ENCODE results near the gene SLC13A1.

Gene SLC13A1

DNA sequence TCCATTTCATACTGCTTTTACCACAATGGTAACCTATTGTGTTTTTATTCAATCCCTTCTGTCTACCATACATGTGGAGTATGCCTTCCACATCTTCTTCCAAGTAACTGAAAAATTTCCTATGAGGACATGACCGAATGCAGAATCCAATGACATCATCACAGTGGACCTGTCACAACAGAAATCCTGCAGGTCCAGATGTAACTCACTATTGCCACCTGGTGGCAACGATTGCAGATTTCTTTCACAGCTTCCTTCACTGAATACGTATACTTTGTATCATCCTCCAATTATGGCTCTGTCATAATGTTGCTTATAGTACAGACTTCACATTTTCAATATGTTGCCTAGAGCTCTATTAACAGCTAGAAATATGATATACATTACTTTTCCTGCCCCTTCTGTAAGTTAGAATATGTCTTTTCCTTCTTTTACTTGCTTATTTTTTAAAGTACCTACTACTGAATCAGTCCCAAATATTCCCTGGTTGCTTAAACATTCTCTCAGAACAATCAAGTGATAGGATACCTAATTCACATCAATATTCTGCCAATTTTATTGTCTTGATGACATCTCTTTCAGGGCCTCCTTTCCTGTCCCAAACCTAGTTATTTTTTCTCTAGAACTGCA is 45.4 kb downstream of the SLC13A1 start:
- no peak overlapping the region for H3K4me3 ChIP-seq (ENCODE audit: low read length)
- no peaks in the 10 kb centered on the region for H3K9me3 ChIP-seq (ENCODE audit: insufficient read depth, low read depth, low read length)
- WGBS: 14% methylated on average over 3 of the region's 3 CpGs
- H3K9ac ChIP-seq (ENCODE audit: low read depth, low read length): no peak overlapping the region
- no peaks in the 10 kb centered on the region for H3K27me3 ChIP-seq (ENCODE audit: insufficient read depth, low read length)
- H3K36me3 ChIP-seq (ENCODE audit: insufficient read depth, low read length): no peaks in the 10 kb centered on the region
- no peak overlapping the region for H3K27ac ChIP-seq (ENCODE audit: low read depth, low read length)
- no peaks in the 10 kb centered on the region for H3K4me1 ChIP-seq (ENCODE audit: insufficient read depth, low read length)

- Histone ChIP-seq H3K27ac (ENCODE audit: low read depth, low read length) (no peak overlapping the region), H3K27me3 (ENCODE audit: insufficient read depth, low read length) (no peaks in the 10 kb centered on the region), H3K9me3 (ENCODE audit: insufficient read depth, low read depth, low read length) (no peaks in the 10 kb centered on the region), H3K9ac (ENCODE audit: low read depth, low read length) (no peak overlapping the region), H3K36me3 (ENCODE audit: insufficient read depth, low read length) (no peaks in the 10 kb centered on the region), H3K4me3 (ENCODE audit: low read length) (no peak overlapping the region), H3K4me1 (ENCODE audit: insufficient read depth, low read length) (no peaks in the 10 kb centered on the region)
- WGBS: 90% methylated on average over 2 of the region's 3 CpGs
These were observed 48.3 kb downstream of the SLC13A1 start for GRCh38 chr7:123151443-123151842.

- 100% methylated on average over 1 of the region's 1 CpG for WGBS
- no peaks in the 10 kb centered on the region for H3K36me3 ChIP-seq (ENCODE audit: insufficient read depth, low read length)
- H3K27ac ChIP-seq (ENCODE audit: low read depth, low read length): no peak overlapping the region
- no peaks in the 10 kb centered on the region for H3K27me3 ChIP-seq (ENCODE audit: insufficient read depth, low read length)
- H3K4me3 ChIP-seq (ENCODE audit: low read length): no peak overlapping the region
- no peak overlapping the region for H3K9ac ChIP-seq (ENCODE audit: low read depth, low read length)
- no peaks in the 10 kb centered on the region for H3K4me1 ChIP-seq (ENCODE audit: insufficient read depth, low read length)
- H3K9me3 ChIP-seq (ENCODE audit: insufficient read depth, low read depth, low read length): no peaks in the 10 kb centered on the region
These were observed 51.0 kb downstream of the SLC13A1 start for GRCh38 chr7:123148813-123149212.

DNA sequence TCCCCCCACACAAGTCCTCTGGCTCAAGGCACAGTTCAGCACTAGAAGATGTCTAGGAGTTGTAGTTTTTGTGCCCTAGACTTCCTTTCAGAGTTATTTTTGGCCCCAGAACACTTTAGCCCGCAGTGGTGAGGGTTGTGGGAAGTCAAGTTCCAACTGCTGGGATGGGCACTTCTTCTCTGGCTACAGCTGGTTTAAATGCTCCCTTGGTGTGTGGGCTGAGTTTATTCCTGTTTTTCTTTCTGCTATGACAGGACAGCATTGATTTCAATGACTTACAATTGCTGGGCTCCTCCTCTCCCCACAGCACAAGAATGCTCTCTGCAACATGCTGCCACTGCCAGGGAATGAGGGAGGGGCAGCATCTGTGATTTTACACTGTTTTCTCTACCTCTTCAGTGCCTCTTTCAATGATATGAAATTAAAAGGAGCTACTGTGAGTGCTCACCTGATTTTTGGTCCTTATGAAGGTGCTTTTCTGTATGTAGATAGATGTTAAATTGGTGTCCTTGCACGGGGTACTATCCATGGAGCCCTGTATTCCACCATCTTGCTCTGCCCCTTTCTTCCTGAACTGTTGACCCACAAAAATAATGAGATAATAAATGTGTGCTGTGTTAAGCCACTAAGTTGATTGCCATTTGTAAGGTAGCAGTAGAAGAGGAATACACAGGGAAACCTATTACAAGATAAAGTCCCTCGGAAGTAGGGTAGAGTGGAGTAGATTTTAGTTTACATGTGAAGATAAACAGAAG is 56.3 kb downstream of the SLC13A1 start:
- H3K27ac ChIP-seq (ENCODE audit: low read depth, low read length): no peak overlapping the region
- no peaks in the 10 kb centered on the region for H3K27me3 ChIP-seq (ENCODE audit: insufficient read depth, low read length)
- H3K4me3 ChIP-seq (ENCODE audit: low read length): no peak overlapping the region
- no peaks in the 10 kb centered on the region for H3K4me1 ChIP-seq (ENCODE audit: insufficient read depth, low read length)
- no peaks in the 10 kb centered on the region for H3K36me3 ChIP-seq (ENCODE audit: insufficient read depth, low read length)
- no peak overlapping the region for H3K9ac ChIP-seq (ENCODE audit: low read depth, low read length)
- H3K9me3 ChIP-seq (ENCODE audit: insufficient read depth, low read depth, low read length): no peaks in the 10 kb centered on the region
- WGBS: 87% methylated on average over 3 of the region's 3 CpGs

DNA sequence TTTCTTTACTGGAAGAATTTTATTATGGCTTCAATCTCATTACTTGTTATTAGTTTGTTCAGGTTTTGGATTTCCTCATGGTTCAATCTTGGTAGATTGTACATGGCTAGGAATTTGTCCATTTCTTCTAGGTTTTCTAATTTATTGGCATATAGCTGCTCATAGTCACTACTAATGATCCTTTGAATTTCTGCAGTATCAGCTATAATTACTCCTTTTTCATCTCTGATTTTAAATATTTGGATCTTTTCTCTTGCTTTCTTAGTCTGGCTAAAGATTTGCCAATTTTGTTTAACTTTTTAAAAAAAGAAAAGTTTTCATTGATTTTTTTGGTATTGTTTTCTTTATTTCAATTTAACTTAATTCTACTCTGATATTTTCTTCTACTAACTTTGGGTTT is 59.2 kb downstream of the SLC13A1 start:
- Histone ChIP-seq H3K9me3 (ENCODE audit: insufficient read depth, low read depth, low read length) (no peaks in the 10 kb centered on the region), H3K36me3 (ENCODE audit: insufficient read depth, low read length) (no peaks in the 10 kb centered on the region), H3K4me3 (ENCODE audit: low read length) (no peak overlapping the region), H3K27me3 (ENCODE audit: insufficient read depth, low read length) (no peaks in the 10 kb centered on the region), H3K27ac (ENCODE audit: low read depth, low read length) (no peak overlapping the region), H3K9ac (ENCODE audit: low read depth, low read length) (no peak overlapping the region), H3K4me1 (ENCODE audit: insufficient read depth, low read length) (no peaks in the 10 kb centered on the region)

DNA sequence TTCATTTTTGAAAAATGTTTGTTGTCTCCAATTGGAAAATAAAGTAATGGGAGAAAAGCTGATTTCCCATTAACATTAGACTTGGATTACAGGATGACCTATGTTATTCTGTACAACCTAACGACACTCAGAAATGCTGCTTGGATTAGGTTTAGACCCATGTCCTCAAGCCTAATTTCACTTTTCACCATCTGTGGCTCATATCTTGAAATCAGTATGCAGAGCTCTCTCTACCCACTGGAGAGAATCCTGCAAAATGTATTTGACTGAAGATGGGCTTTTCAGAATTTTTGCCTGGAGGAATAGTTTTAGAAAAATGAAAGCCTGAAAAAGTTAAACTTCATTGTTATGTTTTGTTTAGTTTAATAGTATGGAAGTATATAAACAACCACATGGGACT is 63.8 kb downstream of the SLC13A1 start:
- Histone ChIP-seq H3K9ac (ENCODE audit: low read depth, low read length) (no peak overlapping the region), H3K27me3 (ENCODE audit: insufficient read depth, low read length) (no peaks in the 10 kb centered on the region), H3K27ac (ENCODE audit: low read depth, low read length) (no peak overlapping the region), H3K36me3 (ENCODE audit: insufficient read depth, low read length) (no peaks in the 10 kb centered on the region), H3K4me3 (ENCODE audit: low read length) (no peak overlapping the region), H3K4me1 (ENCODE audit: insufficient read depth, low read length) (no peaks in the 10 kb centered on the region), H3K9me3 (ENCODE audit: insufficient read depth, low read depth, low read length) (no peaks in the 10 kb centered on the region)
- 93% methylated on average over 1 of the region's 1 CpG for WGBS

DNA sequence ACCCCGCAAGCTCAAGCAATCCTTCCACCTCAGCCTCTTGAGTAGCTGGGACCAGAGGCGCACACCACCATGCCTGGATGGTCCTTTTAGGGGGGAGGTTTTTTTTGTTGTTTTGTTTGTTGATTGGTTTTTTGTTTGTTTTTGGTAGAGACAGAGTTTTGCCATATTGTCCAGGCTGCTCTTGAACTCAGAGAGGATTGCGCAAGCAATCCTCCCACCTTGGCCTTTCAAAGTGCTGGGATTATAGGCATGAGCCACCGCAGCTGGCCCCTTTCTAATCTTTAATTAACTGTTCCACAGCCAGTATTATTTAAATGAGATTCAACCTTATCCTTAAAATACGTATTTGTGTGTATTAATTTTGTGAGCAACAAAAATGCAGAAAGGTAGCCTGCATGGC is 65.8 kb downstream of the SLC13A1 start:
- Histone ChIP-seq H3K27me3 (ENCODE audit: insufficient read depth, low read length) (no peaks in the 10 kb centered on the region), H3K9me3 (ENCODE audit: insufficient read depth, low read depth, low read length) (no peaks in the 10 kb centered on the region), H3K9ac (ENCODE audit: low read depth, low read length) (no peak overlapping the region), H3K36me3 (ENCODE audit: insufficient read depth, low read length) (no peaks in the 10 kb centered on the region), H3K27ac (ENCODE audit: low read depth, low read length) (no peak overlapping the region), H3K4me1 (ENCODE audit: insufficient read depth, low read length) (no peaks in the 10 kb centered on the region), H3K4me3 (ENCODE audit: low read length) (no peak overlapping the region)
- WGBS: 97% methylated on average over 5 of the region's 5 CpGs

DNA sequence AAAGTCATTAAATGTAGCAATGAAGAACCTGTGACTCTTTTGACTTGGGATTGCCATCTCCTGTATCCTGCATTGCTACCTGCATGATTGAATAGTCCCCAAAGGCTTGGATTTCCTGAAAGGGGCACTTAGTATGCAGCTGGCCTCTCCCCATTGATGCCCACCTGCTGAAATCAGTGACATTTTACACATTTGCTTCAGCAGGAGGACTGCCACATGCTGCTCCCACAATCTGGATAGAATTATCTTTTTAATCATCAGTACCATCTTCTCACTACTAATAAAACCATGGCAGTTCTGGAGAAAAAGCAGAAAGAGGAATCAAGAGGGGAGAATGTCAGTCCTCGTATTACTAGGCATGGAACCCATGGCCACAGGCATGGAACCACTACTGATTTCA is 67.8 kb downstream of the SLC13A1 start:
- no peaks in the 10 kb centered on the region for H3K9me3 ChIP-seq (ENCODE audit: insufficient read depth, low read depth, low read length)
- H3K27ac ChIP-seq (ENCODE audit: low read depth, low read length): no peak overlapping the region
- no peaks in the 10 kb centered on the region for H3K36me3 ChIP-seq (ENCODE audit: insufficient read depth, low read length)
- WGBS: 100% methylated on average over 1 of the region's 1 CpG
- H3K27me3 ChIP-seq (ENCODE audit: insufficient read depth, low read length): no peaks in the 10 kb centered on the region
- H3K9ac ChIP-seq (ENCODE audit: low read depth, low read length): no peak overlapping the region
- H3K4me3 ChIP-seq (ENCODE audit: low read length): no peak overlapping the region
- H3K4me1 ChIP-seq (ENCODE audit: insufficient read depth, low read length): no peaks in the 10 kb centered on the region

GRCh38 chr7:123131556-123131955 is 68.2 kb downstream of the SLC13A1 start:
- Histone ChIP-seq H3K4me1 (ENCODE audit: insufficient read depth, low read length) (no peaks in the 10 kb centered on the region), H3K4me3 (ENCODE audit: low read length) (no peak overlapping the region), H3K9ac (ENCODE audit: low read depth, low read length) (no peak overlapping the region), H3K27me3 (ENCODE audit: insufficient read depth, low read length) (no peaks in the 10 kb centered on the region), H3K36me3 (ENCODE audit: insufficient read depth, low read length) (no peaks in the 10 kb centered on the region), H3K9me3 (ENCODE audit: insufficient read depth, low read depth, low read length) (no peaks in the 10 kb centered on the region), H3K27ac (ENCODE audit: low read depth, low read length) (no peak overlapping the region)
- WGBS: 96% methylated on average over 2 of the region's 2 CpGs

DNA sequence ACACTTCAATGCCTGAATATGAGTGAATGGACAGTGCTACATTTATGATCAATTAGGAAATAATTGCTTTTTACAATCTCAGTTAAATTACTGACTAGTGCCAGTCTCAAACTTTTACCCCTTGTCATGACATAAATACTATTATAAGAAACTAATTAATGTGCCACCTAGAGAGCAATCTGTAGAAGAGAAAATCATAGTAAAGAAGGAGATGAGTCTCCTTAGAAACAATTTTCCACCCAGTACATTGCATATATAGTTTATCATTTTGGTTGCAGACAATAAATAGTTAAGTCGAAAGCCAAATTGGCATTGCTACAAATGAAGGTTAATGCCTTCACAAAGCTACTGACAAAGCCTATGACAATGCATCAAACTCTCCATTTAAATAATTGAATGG is 68.6 kb downstream of the SLC13A1 start:
- H3K4me1 ChIP-seq (ENCODE audit: insufficient read depth, low read length): no peaks in the 10 kb centered on the region
- no peak overlapping the region for H3K4me3 ChIP-seq (ENCODE audit: low read length)
- H3K27me3 ChIP-seq (ENCODE audit: insufficient read depth, low read length): no peaks in the 10 kb centered on the region
- H3K27ac ChIP-seq (ENCODE audit: low read depth, low read length): no peak overlapping the region
- H3K9me3 ChIP-seq (ENCODE audit: insufficient read depth, low read depth, low read length): no peaks in the 10 kb centered on the region
- H3K9ac ChIP-seq (ENCODE audit: low read depth, low read length): no peak overlapping the region
- 100% methylated on average over 1 of the region's 1 CpG for WGBS
- H3K36me3 ChIP-seq (ENCODE audit: insufficient read depth, low read length): no peaks in the 10 kb centered on the region

- H3K9me3 ChIP-seq (ENCODE audit: insufficient read depth, low read depth, low read length): no peaks in the 10 kb centered on the region
- no peaks in the 10 kb centered on the region for H3K4me1 ChIP-seq (ENCODE audit: insufficient read depth, low read length)
- no peak overlapping the region for H3K9ac ChIP-seq (ENCODE audit: low read depth, low read length)
- H3K4me3 ChIP-seq (ENCODE audit: low read length): no peak overlapping the region
- H3K36me3 ChIP-seq (ENCODE audit: insufficient read depth, low read length): no peaks in the 10 kb centered on the region
- H3K27ac ChIP-seq (ENCODE audit: low read depth, low read length): no peak overlapping the region
- H3K27me3 ChIP-seq (ENCODE audit: insufficient read depth, low read length): no peaks in the 10 kb centered on the region
- WGBS: 100% methylated on average over 1 of the region's 2 CpGs
These were observed 73.1 kb downstream of the SLC13A1 start for GRCh38 chr7:123126691-123127090.

- no peaks in the 10 kb centered on the region for H3K27me3 ChIP-seq (ENCODE audit: insufficient read depth, low read length)
- no peak overlapping the region for H3K9ac ChIP-seq (ENCODE audit: low read depth, low read length)
- no peaks in the 10 kb centered on the region for H3K9me3 ChIP-seq (ENCODE audit: insufficient read depth, low read depth, low read length)
- H3K4me3 ChIP-seq (ENCODE audit: low read length): no peak overlapping the region
- no peak overlapping the region for H3K27ac ChIP-seq (ENCODE audit: low read depth, low read length)
- H3K4me1 ChIP-seq (ENCODE audit: insufficient read depth, low read length): no peaks in the 10 kb centered on the region
- no peaks in the 10 kb centered on the region for H3K36me3 ChIP-seq (ENCODE audit: insufficient read depth, low read length)
These were observed 73.6 kb downstream of the SLC13A1 start for GRCh38 chr7:123126171-123126570.
